GM20431 (cell line): ENCODE measurements around the gene RSPH6A.

ENCODE experiments used
- in situ Hi-C: fragments of 300-500 bp; cut with MseI, MboI; formaldehyde crosslinking; loops from one replicate; pipeline ENCODE4 v1.15.0; 2020; ENCODE audit warnings: low sequenced_read_pairs; ENCODE audit not compliant: unreplicated experiment

RSPH6A gene

GRCh38 chr19:45814851-45815480 is at the start of gene RSPH6A:
TSS of gene RSPH6A (minus strand) at chr19:45815308. CDS start at chr19:45815176, 132 bp downstream.
- in situ Hi-C loops: no loop called here

GRCh38 chr19:45864629-45865082 is 49.5 kb upstream of the RSPH6A start:
- in situ Hi-C loops: no loop called here

- in situ Hi-C loops: no loop called here
These were observed 48.9 kb upstream of the RSPH6A start, which contains the start of gene FOXA3 for GRCh38 chr19:45863840-45864628. TSS of gene FOXA3 (plus strand) at chr19:45864326. CDS start at chr19:45864457, 131 bp downstream.

- in situ Hi-C loops: no loop called here
These were observed 48.3 kb upstream of the RSPH6A start for GRCh38 chr19:45863335-45863839.

- in situ Hi-C loops: no loop called here
These were observed 47.6 kb upstream of the RSPH6A start, which contains the start of gene SYMPK for GRCh38 chr19:45862564-45863334. TSS of gene SYMPK (minus strand) at chr19:45863147. CDS start at chr19:45854495, 8,652 bp downstream.

GRCh38 chr19:45862271-45862563 is 47.1 kb upstream of the RSPH6A start:
- in situ Hi-C loops: no loop called here

- in situ Hi-C loops: no loop called here
These were observed 45.5 kb upstream of the RSPH6A start for GRCh38 chr19:45860359-45861259.

GRCh38 chr19:45854167-45854778 is 39.2 kb upstream of the RSPH6A start:
- in situ Hi-C loops: no loop called here

- in situ Hi-C loops: no loop called here
These were observed 37.9 kb upstream of the RSPH6A start for GRCh38 chr19:45852983-45853382.

GRCh38 chr19:45852145-45852750 is 37.1 kb upstream of the RSPH6A start:
- in situ Hi-C loops: no loop called here

GRCh38 chr19:45848922-45849321 is 33.8 kb upstream of the RSPH6A start:
- in situ Hi-C loops: no loop called here

- in situ Hi-C loops: no loop called here
These were observed 32.6 kb upstream of the RSPH6A start for GRCh38 chr19:45847663-45848062.

GRCh38 chr19:45842198-45842597 is 27.1 kb upstream of the RSPH6A start:
- in situ Hi-C loops: no loop called here

- in situ Hi-C loops: no loop called here
These were observed 19.9 kb upstream of the RSPH6A start for GRCh38 chr19:45834970-45835369.

- in situ Hi-C loops: no loop called here
These were observed 13.8 kb upstream of the RSPH6A start for GRCh38 chr19:45828945-45829344.

GRCh38 chr19:45828523-45828922 is 13.4 kb upstream of the RSPH6A start:
- in situ Hi-C loops: no loop called here

GRCh38 chr19:45827459-45828093 is 12.5 kb upstream of the RSPH6A start:
- in situ Hi-C loops: no loop called here

GRCh38 chr19:45826934-45827333 is 11.8 kb upstream of the RSPH6A start:
- in situ Hi-C loops: no loop called here
